ENCODE results near the gene FLNC. TPM values are rescaled to one million over a fixed set of nuclear protein-coding genes. Genes with fewer than 3 reads are reported as not detected.

FLNC gene
- total RNA-seq, 2 experiments from 2014 or later = 0.02 TPM

DNA sequence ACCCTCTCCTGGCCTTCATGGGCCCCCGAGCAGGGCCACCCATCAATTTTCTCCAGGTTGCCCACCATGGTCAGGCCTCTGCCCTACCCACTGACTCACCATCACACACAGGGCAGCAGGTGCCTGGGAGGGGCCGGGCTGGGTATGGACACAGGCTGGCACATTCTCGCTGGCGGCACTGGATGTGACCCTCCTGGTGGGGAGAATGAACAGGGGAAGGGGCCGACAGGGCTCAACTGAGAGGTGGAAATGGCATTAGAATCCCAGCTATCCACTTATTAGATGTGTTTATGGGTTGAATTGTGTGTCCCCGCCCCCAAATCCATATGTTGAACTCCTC is 63.9 kb downstream of the FLNC start:
- CTCF ChIA-PET = no interaction called here
- POLR2A ChIA-PET = no interaction called here

DNA sequence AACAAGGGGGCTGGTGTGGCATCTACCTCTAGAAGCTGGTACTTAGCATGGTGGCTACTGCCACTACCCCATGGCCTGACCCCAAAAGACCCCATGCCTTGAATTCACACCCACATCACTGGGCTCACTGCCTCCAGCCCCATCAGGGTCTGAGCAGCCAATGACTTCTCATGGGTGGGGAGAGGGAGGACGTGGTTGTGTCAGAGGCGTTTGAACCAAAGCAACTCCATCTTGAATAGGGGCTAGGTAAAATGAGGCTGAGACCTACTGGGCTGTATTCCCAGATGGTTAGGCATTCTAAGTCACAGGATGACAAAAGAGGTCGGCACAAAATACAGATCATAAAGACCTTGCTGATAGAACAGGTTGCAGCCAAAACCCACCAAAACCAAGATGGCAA is 65.1 kb downstream of the FLNC start:
- ChIA-PET CTCF (interaction anchor here (0.7 kb wide), 1 partner anchor 395 kb away, joined by 3 read pairs; no protein-coding TSS in a partner anchor), POLR2A (no interaction called here)

DNA sequence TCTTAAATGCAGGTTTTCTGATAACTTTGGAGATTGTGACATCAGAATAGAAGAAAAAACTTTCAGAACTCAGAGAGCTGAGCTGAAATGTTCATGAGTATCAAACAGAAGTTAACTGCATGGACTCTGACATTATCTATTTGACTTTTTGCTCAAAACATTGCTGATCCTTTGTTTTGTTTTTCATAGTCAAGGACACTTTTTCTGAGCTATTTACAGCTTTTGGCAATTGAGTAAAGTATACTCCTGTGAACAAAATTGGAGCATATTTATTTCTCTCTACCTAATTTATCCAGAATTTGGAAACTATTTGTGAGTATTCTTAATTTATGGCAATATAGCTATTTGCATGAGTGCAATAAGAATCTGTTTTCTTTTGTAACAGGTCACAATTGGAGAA is 69.2 kb downstream of the FLNC start:
- ChIA-PET POLR2A (no interaction called here), CTCF (interaction anchor here (1.1 kb wide), 1 partner anchor 192 kb away, joined by 5 read pairs; no protein-coding TSS in a partner anchor)

DNA sequence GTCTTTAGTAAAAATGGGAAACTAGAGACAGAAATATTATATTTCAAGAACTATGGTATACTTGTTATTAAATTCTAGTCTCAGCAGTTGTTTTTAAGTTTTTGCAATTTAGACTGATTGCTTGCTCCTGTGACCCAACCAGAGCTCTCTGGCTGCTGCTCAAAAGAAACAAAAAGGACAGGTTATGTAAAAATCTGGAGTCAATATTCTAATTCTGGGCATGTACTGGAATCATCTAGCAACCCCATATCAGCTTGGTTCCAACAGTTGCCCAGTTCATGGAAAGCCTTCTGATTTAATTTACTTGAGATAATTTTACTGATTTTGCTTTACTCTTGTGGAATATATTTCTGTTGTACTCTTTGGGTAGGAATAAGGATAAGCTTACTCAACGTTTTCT is 70.0 kb downstream of the FLNC start:
- ChIA-PET POLR2A (no interaction called here), CTCF (interaction anchor here (1.1 kb wide), 1 partner anchor 191 kb away, joined by 5 read pairs; no protein-coding TSS in a partner anchor)

DNA sequence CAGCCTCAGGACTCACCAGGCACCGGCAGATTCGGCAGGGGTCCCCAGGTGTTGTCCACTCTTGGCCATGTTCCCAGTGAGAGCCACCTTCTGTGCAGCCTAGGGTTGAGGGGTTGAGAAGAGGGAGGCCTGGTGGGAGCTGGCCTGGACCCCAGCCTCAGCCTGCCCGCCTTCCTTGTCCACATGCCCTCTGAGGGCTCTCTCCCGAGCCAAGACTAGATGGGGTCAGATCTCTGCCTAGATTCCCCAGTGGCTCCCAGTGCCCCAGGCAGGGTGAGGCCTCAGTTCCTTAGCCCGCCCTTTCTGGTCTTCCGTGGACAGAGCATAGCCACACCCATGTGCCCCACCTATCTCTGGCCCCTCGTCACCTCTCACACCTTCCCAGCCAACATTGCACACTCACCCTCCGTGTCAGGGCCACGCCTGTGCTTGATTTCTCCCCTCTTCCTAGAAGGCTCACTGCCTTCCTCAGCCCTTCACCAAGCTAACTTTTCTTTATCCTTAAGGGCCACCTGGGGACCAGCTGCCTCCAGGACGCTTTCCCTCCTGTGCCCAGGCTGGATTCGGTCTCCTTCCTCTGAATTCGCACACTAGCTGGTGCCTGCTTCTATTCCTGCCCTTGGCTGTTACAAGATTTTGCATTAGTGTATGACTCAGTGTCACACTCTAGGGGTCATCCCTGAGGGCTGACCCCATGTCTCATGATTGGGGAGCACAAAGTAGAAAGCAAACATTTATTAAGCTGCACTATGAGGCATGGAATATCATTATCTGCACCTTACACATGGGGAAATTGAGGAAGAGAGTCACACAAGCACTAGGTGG is 72.8 kb downstream of the FLNC start:
- ChIA-PET POLR2A (no interaction called here), CTCF (interaction anchor here (0.8 to 1.0 kb wide), 2 partner anchors 13 to 189 kb away, joined by 3 to 4 read pairs; no protein-coding TSS in a partner anchor)

DNA sequence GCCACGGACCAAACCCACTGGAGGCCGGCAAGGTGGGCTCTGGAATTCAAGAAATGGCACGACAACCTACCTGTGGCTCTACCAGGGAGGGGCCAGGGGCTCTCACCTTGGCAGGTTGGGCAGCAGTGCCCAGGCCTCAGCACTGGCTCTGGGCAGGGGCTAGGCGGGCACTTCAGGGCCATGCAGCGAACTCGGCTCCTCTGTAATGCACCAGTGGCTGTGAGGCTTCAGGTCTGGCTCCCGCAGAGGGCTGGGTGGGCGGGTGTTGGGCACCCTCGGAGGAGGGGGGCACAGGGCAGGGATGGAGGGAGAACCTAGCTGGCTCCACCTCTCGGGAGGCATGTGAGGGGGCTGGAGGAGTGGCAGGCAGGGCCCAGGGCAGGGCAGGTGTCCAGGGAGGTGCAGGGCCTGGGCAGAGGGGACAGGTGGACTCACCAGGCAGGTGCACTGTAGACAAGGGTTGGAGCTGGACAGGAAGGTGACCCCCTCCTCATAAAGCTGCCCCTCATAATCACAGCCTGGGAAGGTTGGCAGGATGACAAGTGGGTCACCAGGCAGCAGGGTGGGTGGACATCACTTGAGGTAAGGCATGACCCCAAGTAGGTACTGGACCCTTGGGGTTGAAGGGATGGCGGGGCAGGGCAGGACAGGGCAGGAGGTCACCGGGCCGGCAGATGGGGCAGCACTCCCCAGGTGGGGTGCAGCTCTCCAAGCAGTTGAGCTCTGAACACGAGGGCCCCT is 73.6 kb downstream of the FLNC start:
- POLR2A ChIA-PET = no interaction called here
- CTCF ChIA-PET = interaction anchor here (0.8 kb wide), 1 partner anchor 188 kb away, joined by 4 read pairs; no protein-coding TSS in a partner anchor

DNA sequence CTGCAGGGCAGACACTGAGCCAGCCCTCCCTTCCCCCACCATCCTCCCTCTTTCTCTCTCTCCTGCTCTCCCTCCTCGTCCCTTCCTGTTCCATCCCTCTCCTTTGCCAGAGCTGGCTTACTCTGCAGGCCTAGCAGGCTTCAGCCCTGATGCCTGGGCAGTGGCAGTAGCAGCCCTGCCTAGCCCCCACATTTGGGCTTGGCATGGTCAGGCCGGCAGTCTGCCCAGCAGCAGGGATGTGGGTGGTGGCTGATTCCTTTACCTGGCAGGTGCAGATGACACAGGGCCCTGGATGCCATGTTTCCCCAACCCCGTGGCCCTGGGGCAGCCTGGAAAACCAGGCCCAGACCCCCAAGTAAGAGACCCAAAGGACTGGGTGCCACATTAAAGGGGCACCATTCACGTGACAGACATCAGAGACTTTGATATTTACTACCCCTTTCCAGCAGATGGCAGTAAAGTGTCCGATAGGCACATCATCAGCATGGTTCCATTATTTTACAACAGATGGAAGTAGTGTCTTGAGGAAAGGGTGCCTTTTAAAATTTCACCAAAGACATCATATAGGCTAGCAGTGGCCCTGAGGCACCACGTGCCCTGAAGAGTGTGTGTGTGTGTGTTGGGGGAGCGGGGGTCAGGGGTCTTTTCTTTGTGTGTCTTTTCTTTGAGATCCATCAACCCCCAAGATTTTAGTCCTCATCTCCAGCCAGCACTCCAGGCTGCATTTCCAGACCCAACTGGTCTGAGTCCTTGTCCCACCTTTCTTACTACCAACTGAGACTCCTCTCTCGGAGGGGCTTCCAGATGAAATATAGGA is 74.4 kb downstream of the FLNC start:
- CTCF ChIA-PET = interaction anchor here (1.2 kb wide), 1 partner anchor 36 kb away, joined by 3 read pairs; no protein-coding TSS in a partner anchor
- POLR2A ChIA-PET = no interaction called here

DNA sequence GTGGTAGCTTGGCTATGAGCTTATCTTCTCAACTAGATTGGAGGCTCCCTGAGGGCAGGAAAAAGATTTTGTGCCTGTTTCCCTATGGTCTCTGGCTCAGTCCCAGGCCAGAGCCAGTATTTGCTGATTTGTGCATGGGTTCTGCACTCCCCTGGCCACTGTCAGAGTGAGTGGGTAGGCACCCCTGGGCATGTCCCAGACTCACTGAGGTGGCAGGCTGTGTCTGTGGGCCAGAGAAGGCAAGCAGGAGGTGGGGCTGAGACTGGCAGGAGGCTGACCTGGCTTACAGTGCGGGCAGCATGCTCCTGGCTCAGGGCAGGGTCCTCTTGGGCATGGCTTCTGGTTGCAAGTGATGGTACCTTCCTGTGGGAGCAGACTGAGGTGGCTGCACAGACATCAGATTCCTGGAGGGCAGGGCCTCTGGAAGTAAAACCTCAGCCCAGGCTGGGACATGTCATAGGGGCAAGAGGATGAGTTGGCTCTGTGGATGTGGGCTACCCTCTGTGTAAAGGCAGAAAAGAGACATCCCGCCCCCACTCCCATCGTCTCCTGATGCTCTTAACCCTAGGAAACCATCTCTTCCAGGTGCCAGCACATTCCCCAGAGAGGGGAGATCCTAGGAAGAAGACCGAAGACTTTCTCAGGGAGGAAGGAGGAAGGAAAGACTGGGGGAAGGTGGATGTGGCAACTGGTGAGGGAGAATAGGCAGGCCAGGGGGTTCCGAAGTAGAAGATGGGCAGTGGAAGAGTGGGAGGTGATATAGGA is 76.0 kb downstream of the FLNC start:
- CTCF ChIA-PET = no interaction called here
- POLR2A ChIA-PET = no interaction called here

DNA sequence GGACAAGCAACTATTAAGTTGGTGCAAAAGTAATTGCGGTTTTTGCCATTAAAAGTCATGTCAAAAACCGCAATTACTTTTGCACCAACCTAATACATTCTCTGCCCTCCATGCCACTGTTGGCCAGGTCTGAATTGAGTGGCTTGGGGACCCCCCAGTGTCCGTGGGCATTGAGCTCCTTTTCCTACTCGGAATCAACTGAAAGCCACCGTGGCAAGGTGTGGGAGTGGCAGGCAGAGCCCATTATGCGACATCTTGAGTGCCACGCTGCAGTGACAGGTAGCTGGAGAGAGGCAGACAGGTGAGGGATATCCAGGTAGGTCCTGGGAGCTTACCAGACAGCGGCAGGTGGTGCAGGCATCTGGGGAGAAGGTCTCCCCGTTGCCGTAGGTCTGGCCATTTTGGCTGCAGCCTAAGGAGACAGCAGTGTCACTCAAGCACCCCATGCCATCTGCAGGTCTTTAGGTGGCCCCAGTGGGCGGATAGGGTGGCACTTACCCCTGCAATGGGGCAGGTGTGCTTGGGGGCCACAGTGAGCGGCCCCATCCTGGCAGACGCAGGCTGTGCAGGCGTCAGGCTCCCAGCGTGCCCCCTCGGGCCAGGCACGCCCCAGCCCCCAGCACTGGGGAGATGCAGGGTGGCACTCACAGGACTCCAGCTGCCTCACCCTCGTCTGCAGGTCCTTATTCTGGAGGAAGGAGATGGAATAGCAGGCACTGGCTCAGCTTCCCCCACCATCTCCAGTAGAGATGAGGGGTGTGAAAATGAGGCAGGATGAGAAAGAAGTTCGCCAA is 76.8 kb downstream of the FLNC start:
- POLR2A ChIA-PET = no interaction called here
- CTCF ChIA-PET = interaction anchor here (1.3 kb wide), 1 partner anchor 185 kb away, joined by 5 read pairs; no protein-coding TSS in a partner anchor

Other genes with a start within 250 kb of the FLNC start
- under 1 TPM; 0.21 to 0.30 TPM for gene GARIN1A, start 158.1 kb upstream of the FLNC start, total RNA-seq
- 10 to 100 TPM; 53.0 to 53.9 TPM for gene CALU, start 91.0 kb upstream of the FLNC start, total RNA-seq
- not detected for gene OPN1SW, start 54.6 kb upstream of the FLNC start, total RNA-seq
- gene CCDC136, start 38.4 kb upstream of the FLNC start, total RNA-seq = 10 to 100 TPM in 1 of 2 experiments, 1 to 10 TPM in 1; 9.9 to 10.0 TPM
- 100 to 1,000 TPM; 145 to 152 TPM for gene ATP6V1F, start 32.5 kb downstream of the FLNC start, total RNA-seq
- gene KCP, start 80.3 kb downstream of the FLNC start, total RNA-seq = under 1 TPM; 0.53 to 0.61 TPM
- gene IRF5, start 107.5 kb downstream of the FLNC start, total RNA-seq = 1 to 10 TPM; 5.7 to 6.7 TPM
- gene TNPO3, start 224.7 kb downstream of the FLNC start, total RNA-seq = 10 to 100 TPM; 75.1 to 75.8 TPM